HCT116 (cell line): Measurements from ENCODE around the gene RNF150. TPM values are rescaled to one million over a fixed set of nuclear protein-coding genes. Genes with fewer than 3 reads are reported as not detected.

Source experiments
- ATAC-seq: fragments of 200-7000 bp; cut with Tn5 transposase; 2 replicates; pipeline ENCODE4 v1.9.1; 2020; ENCODE audit warnings: mild to moderate bottlenecking, moderate library complexity
- BruUV-seq: library from RNA; stranded (reverse); fragments of 400-500 nt; replicated peaks from 2 replicates; lab custom pipeline; 2021; lab: Mats Ljungman, UMichigan
- CTCF ChIA-PET: fragments of 300-600 bp; sonication (Branson Sonifier 250); formaldehyde crosslinking; loops from one replicate; lab custom pipeline; 2021; ENCODE audit warnings: antibody characterized with exemption; lab: Charles Lee
- POLR2A ChIA-PET: fragments of 300-600, 350-600 bp; sonication (Branson Sonifier 250); formaldehyde crosslinking; loops from one replicate; lab custom pipeline; 2021; ENCODE audit warnings: antibody characterized with exemption; lab: Charles Lee
- RAD21 ChIA-PET, 2 experiments: fragments of 300-600 bp; sonication (Branson Sonifier 250); formaldehyde crosslinking; loops; one replicate each; lab custom pipeline; 2023; ENCODE audit warnings: low total read pairs in 2 of 2; ENCODE audit not compliant: uncharacterized antibody in 2 of 2, unreplicated experiment in 2 of 2, low non-redundant PET in 1 of 2; lab: Charles Lee
- DNase-seq: peaks from one replicate; pipeline ENCODE4 v3.0.0-alpha.2; 2010; ENCODE audit warnings: low read depth, low spot score
- H2AFZ ChIP-seq: fragments of 200-600 bp; shearing (Covaris generic), sonication (generic); 2 replicates; pipeline ENCODE4 v1.6.1; 2017; ENCODE audit warnings: low read depth, mixed run types, mixed read lengths, antibody characterized with exemption, low read length; ENCODE audit not compliant: poor library complexity, severe bottlenecking
- H3K27ac ChIP-seq: 2 replicates; pipeline ENCODE4 v1.5.1; 2012; ENCODE audit warnings: low read depth, low read length
- H3K27me3 ChIP-seq: fragments of 200-600 bp; sonication (generic); 2 replicates; pipeline ENCODE4 v1.6.1; 2016; ENCODE audit warnings: mixed run types, low read length, mixed read lengths; ENCODE audit not compliant: insufficient read depth
- H3K36me3 ChIP-seq, 2 experiments: fragments of 200-500 bp in 1 of 2; fragments of 200-600 bp in 1 of 2; sonication (Bioruptor generic) in 1 of 2; sonication (generic) in 1 of 2; 2 replicates each; pipeline versions ENCODE4 v1.5.1 to v1.6.1; 2014 to 2016; ENCODE audit warnings: low read length in 2 of 2, inconsistent platforms in 1 of 2, mixed read lengths in 1 of 2, mixed run types in 1 of 2; ENCODE audit not compliant: insufficient read depth in 2 of 2, control insufficient read depth in 1 of 2
- H3K4me1 ChIP-seq, 2 experiments: fragments of 200-600 bp in 1 of 2; sonication (generic) in 1 of 2; 2 replicates each; pipeline versions ENCODE4 v1.5.1 to v1.6.1; 2012 to 2017; ENCODE audit warnings: low read length in 2 of 2, inconsistent platforms in 1 of 2, mild to moderate bottlenecking in 1 of 2, mixed read lengths in 1 of 2, mixed run types in 1 of 2, moderate library complexity in 1 of 2; ENCODE audit not compliant: insufficient read depth in 2 of 2, control insufficient read depth in 1 of 2
- H3K4me2 ChIP-seq: fragments of 200-600 bp; sonication (generic); 2 replicates; pipeline ENCODE4 v1.6.1; 2017; ENCODE audit warnings: mixed run types, low read length, mixed read lengths
- H3K4me3 ChIP-seq, 2 experiments: fragments of 200-600 bp in 1 of 2; sonication (generic) in 1 of 2; replicated peaks in 1 of 2; 2 replicates each; pipeline ENCODE4 v1.5.1; 2011 to 2016; ENCODE audit warnings: low read length in 2 of 2, control low read depth in 1 of 2, low read depth in 1 of 2, mild to moderate bottlenecking in 1 of 2, mixed read lengths in 1 of 2, mixed run types in 1 of 2
- H3K79me2 ChIP-seq: fragments of 200-600 bp; sonication (generic); 2 replicates; pipeline ENCODE4 v1.6.1; 2017; ENCODE audit warnings: mild to moderate bottlenecking, mixed run types, low read length, moderate library complexity, mixed read lengths; ENCODE audit not compliant: insufficient read depth
- H3K9ac ChIP-seq: fragments of 200-600 bp; sonication (generic); 2 replicates; pipeline ENCODE4 v1.6.1; 2016; ENCODE audit warnings: low read length, mixed read lengths
- H3K9me2 ChIP-seq: fragments of 200-600 bp; sonication (generic), shearing (Covaris generic); 2 replicates; pipeline ENCODE4 v1.6.1; 2017; ENCODE audit warnings: mixed run types, mild to moderate bottlenecking, moderate library complexity; ENCODE audit not compliant: insufficient read depth
- H3K9me3 ChIP-seq, 2 experiments: fragments of 200-500 bp in 1 of 2; fragments of 200-600 bp in 1 of 2; sonication (Bioruptor generic) in 1 of 2; sonication (generic) in 1 of 2; 2 replicates each; pipeline ENCODE4 v1.6.1; 2014 to 2017; ENCODE audit warnings: low read length in 2 of 2, mixed read lengths in 2 of 2, inconsistent platforms in 1 of 2, low read depth in 1 of 2, mild to moderate bottlenecking in 1 of 2, mixed run types in 1 of 2, moderate library complexity in 1 of 2; ENCODE audit not compliant: control insufficient read depth in 1 of 2, insufficient read depth in 1 of 2
- H4K20me1 ChIP-seq: fragments of 200-600 bp; sonication (generic), shearing (Covaris generic); 2 replicates; pipeline ENCODE4 v1.6.1; 2017; ENCODE audit warnings: mixed run types, mild to moderate bottlenecking, moderate library complexity; ENCODE audit not compliant: insufficient read depth
- ATF3 ChIP-seq: IDR thresholded peaks from 2 replicates; pipeline ENCODE4 v1.6.1; 2012
- CBX3 ChIP-seq: IDR thresholded peaks from 2 replicates; pipeline ENCODE4 v1.6.1; 2012; ENCODE audit warnings: low read depth
- CEBPB ChIP-seq: IDR thresholded peaks from 2 replicates; pipeline ENCODE4 v1.6.1; 2012; ENCODE audit warnings: low read depth
- EGR1 ChIP-seq: IDR thresholded peaks from 2 replicates; pipeline ENCODE4 v1.6.1; 2012; ENCODE audit warnings: low read depth
- EZH2phosphoT487 ChIP-seq: fragments of 200-600 bp; IDR thresholded peaks from 2 replicates; pipeline ENCODE4 v1.6.1; 2018; ENCODE audit warnings: antibody characterized with exemption, borderline replicate concordance
- FOSL1 ChIP-seq: IDR thresholded peaks from 2 replicates; pipeline ENCODE4 v1.6.1; 2012; ENCODE audit warnings: low read depth
- JUND ChIP-seq: IDR thresholded peaks from 2 replicates; pipeline ENCODE4 v1.6.1; 2012
- POLR2A ChIP-seq: IDR thresholded peaks from 2 replicates; pipeline ENCODE4 v1.7.0; 2011; ENCODE audit warnings: borderline replicate concordance; ENCODE audit not compliant: insufficient read depth, insufficient read length; ENCODE audit errors: extremely low read depth
- POLR2AphosphoS5 ChIP-seq: IDR thresholded peaks from 2 replicates; pipeline ENCODE4 v1.6.1; 2011; ENCODE audit warnings: mild to moderate bottlenecking, low read depth, low read length, moderate library complexity
- RAD21 ChIP-seq: IDR thresholded peaks from 2 replicates; pipeline ENCODE4 v1.6.1; 2012; ENCODE audit warnings: low read depth, mild to moderate bottlenecking
- REST ChIP-seq: IDR thresholded peaks from 2 replicates; pipeline ENCODE4 v1.6.1; 2012; ENCODE audit warnings: low read depth
- SIN3A ChIP-seq: IDR thresholded peaks from 2 replicates; pipeline ENCODE4 v1.6.1; 2012; ENCODE audit warnings: low read depth
- SP1 ChIP-seq: IDR thresholded peaks from 2 replicates; pipeline ENCODE4 v1.6.1; 2012; ENCODE audit warnings: low read depth
- SRF ChIP-seq: IDR thresholded peaks from 2 replicates; pipeline ENCODE4 v1.6.1; 2012; ENCODE audit warnings: low read depth
- ZBTB33 ChIP-seq: IDR thresholded peaks from 2 replicates; pipeline ENCODE4 v1.6.1; 2011; ENCODE audit warnings: mild to moderate bottlenecking, low read length, moderate library complexity; ENCODE audit not compliant: insufficient replicate concordance; ENCODE audit errors: extremely low read depth
- ZFX ChIP-seq: fragments of 450-650 bp; IDR thresholded peaks from 2 replicates; pipeline ENCODE4 v1.6.1; 2017
- ZNF274 ChIP-seq: fragments of 200-500 bp; sonication (Bioruptor generic); IDR thresholded peaks from 2 replicates; pipeline ENCODE4 v1.6.1; 2014; ENCODE audit warnings: mild to moderate bottlenecking, low read depth, low read length, inconsistent platforms
- intact Hi-C: fragments of 100-400 bp; cut with micrococcal nuclease; formaldehyde crosslinking; loops from 2 replicates; pipeline ENCODE4 v1.10.0; 2022
- total RNA-seq: library from RNA; stranded (reverse); gene quantifications from one replicate; pipeline ENCODE4 v1.2.1, GENCODE V29; 2021; ENCODE audit not compliant: unreplicated experiment

The RNF150 gene
- total RNA-seq, 1 experiment from 2014 or later = 0.07 TPM

GRCh38 chr4:140906993-140907962 lies 226.0 kb downstream of the RNF150 start (continued):
- no peak for TF ChIP-seq REST
- no peak for TF ChIP-seq CBX3
- no peak for TF ChIP-seq SRF
- TF ChIP-seq EZH2phosphoT487 = no peak
- TF ChIP-seq JUND = no peak
- TF ChIP-seq CEBPB = no peak
- TF ChIP-seq ZNF274 = no peak
- no peak for TF ChIP-seq SIN3A
- TF ChIP-seq ATF3 = no peak

DNA sequence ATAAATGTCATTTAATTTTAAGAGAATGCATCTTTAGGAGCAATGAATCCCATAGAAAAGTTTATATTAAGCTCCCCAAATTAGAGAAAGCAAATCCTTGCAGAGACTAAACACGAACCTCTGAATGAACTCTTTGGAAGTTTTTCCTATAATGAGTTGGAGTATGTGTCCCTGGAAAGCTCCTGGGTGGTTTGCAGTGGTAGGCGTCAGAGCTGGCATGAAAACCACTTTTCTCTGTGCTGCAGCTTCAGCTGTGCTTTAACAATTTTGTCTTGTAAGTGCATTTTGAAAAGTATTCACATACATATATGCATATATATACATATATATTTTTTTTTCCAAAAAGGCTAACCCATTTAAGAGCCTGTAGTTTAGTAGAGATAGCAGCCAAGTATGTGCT lies 228.4 kb downstream of the RNF150 start:
- TF ChIP-seq ZFX (no peak), ATF3 (no peak), POLR2AphosphoS5 (no peak), SP1 (no peak), EGR1 (no peak), RAD21 (no peak), POLR2A (no peak), FOSL1 (no peak), ZBTB33 (no peak), EZH2phosphoT487 (no peak)
- Histone ChIP-seq H3K4me3 (no peak overlapping the region), H3K9ac (no peak overlapping the region), H3K9me3 (no peaks in the 10 kb centered on the region), H3K9me2 (no peaks in the 10 kb centered on the region), H3K79me2 (no peaks in the 10 kb centered on the region), H3K36me3 (no peaks in the 10 kb centered on the region), H3K27ac (no peak overlapping the region), H4K20me1 (no peaks in the 10 kb centered on the region), H3K4me2 (no peak overlapping the region), H3K4me1 (no peaks in the 10 kb centered on the region), H2AFZ (no peak overlapping the region), H3K27me3 (0 out of 2 replicates have a peak, but pooled peaks cover 7% of the 10 kb centered on the region)
- DNase-seq (no peak), ATAC-seq (no peak)
- no TSS peak for BruUV-seq
- RAD21 ChIA-PET = no interaction called here
- POLR2A ChIA-PET = no interaction called here
- intact Hi-C loops = no loop called here
- CTCF ChIA-PET = no interaction called here
